HG03439 (cell line): ENCODE data around the gene PGRMC2.
"Not testable (repeated sequence)": the region's sequence is repeated elsewhere in the genome, so short reads cannot be mapped to it uniquely, and the experiment has no call there.

Experiments used
- ATAC-seq: cut with Tn5 transposase; IDR thresholded peaks from one replicate; pipeline ENCODE4 v1.9.1; 2021; ENCODE audit warnings: mild to moderate bottlenecking, moderate library complexity; ENCODE audit not compliant: unreplicated experiment

PGRMC2 gene

GRCh38 chr4:128271551-128271950 is 16.1 kb downstream of the PGRMC2 start:
- no peak for ATAC-seq

GRCh38 chr4:128268970-128269369 is 18.6 kb downstream of the PGRMC2 start:
- no peak for ATAC-seq

GRCh38 chr4:128267745-128268144 is 19.9 kb downstream of the PGRMC2 start:
- no peak for ATAC-seq

GRCh38 chr4:128267171-128267570 is 20.4 kb downstream of the PGRMC2 start:
- not testable (repeated sequence) for ATAC-seq

- not testable (repeated sequence) for ATAC-seq
Measured at GRCh38 chr4:128265550-128265949, 22.1 kb downstream of the PGRMC2 start.

DNA sequence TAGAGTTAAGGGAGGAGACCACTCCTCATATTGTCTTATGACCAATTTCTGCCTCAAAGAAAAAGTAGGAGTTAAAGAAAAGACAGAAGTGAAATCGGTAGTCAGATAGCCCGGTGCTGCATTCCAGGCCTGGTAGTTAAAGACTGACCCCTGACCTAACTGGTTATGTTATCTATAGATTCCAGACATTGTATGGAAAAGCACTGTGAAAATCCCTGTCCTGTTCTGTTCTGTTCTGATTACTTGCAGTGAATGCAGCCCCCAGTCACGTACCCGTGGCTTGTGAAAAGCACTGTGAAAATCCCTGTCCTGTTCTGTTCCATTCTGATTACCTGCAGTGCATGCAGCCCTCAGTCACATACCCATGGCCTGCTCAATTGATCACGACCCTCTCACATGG is 27.7 kb downstream of the PGRMC2 start:
- ATAC-seq = not testable (repeated sequence)

DNA sequence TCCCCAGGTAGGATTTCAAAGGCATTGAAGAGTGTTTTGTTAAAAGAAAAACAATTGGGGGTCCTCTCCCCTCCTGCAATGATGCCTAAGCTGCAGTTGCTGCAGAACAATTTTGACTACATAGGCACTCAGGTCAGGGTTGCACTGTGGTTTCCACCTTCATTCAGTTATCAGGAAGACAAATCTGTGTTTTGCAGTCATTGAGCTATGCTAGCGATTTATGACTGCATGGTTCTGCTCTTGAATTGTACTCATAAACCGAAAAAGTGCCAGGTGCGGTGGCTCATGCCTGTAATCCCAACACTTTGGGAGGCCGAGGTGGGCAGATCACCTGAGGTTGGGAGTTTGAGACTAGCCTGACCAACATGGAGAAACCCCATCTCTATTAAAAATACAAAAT is 29.4 kb downstream of the PGRMC2 start:
- not testable (repeated sequence) for ATAC-seq

DNA sequence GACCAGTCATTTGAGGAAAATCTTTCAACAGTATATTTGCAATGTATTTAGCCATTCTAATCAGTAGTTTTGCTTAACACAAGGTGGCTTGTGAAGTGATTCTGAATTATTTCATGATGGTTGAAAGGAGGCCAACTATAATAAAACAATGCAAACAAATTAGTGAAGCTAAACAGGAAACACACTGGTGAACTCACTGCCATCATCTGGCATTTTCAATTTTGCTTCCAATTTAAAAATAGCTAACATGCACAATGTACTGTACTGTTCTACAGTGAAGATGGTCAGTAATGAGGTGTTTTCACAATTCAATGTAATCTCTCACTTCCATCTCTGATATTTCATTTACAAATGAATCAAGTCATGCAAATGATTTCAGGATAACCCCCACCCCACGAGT is 31.1 kb downstream of the PGRMC2 start:
- ATAC-seq = no peak

DNA sequence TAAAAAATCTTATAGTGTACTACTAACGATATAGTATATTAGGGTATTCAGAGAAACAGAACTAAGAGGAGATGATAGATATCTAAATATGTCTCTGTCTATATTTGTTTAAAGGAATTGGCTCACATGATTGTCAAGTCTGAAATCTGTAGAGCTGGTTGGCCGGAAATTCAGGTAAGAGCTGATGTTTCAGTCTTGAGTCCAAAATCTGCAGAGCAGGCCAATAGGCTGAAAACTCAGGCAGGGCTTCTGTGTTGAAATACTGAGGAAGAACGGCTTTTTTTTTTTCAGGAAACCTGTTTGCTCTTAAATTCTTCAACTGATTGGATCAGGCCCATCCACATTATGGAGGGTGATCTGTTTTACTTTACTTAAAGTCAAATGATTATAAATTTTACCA is 31.7 kb downstream of the PGRMC2 start:
- no peak for ATAC-seq

DNA sequence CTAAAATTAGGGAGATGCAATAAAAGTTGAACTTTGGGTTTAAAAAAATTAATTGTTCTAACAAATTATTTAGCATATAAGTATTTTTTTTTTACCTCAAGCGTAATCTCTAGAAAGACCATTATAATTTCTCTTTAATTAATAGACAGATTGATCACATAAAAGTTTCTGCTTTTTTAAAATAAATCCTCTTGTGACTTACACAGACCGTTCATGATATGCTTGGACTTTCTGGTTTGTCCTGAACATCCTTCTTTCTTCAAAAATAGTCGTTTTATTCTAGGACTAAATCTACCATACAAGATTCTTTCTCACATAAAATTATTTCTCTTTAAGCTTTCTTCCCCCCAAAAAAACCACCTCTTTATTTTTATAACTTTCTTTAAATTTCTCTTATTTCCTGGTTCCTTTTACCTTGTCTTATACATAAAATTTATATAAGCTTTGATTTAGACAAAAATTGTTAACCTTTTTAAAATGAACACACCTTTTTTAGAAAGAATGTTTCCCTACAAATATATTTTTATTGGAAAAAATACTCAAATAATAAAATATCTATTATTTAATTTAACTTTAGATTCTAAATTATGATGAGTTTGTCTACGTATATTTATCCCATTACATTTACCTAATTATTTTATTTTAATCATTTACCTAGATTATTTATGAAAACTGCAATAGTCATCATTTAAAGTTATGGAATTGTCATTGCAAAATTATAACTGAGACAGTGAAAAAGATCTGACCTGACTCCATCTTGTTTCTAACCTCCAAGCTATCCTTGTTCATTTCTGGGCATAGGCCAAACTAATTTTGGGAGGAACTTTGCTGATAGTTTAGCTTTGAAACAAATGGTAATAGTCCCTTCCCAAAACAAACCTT is 37.6 kb downstream of the PGRMC2 start:
- no peak for ATAC-seq

DNA sequence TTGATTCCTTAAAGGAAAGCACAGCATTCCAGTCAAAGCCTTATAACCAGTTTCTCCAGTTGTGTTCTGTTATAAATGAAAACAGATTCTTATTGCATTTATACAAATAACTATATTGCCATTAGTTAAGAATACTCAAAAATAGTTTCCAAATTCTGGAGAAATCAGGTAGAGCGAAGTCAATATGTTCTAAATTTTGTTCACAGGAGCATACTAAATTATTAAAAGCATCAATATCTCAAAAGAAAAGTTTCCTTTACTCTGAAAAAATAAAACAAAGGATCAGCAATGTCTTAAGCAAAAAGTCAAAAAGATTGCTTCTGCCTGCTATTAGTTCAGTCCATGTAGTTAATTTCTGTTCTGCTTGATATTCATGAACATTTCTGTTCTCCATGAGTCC is 39.7 kb downstream of the PGRMC2 start:
- ATAC-seq = no peak

DNA sequence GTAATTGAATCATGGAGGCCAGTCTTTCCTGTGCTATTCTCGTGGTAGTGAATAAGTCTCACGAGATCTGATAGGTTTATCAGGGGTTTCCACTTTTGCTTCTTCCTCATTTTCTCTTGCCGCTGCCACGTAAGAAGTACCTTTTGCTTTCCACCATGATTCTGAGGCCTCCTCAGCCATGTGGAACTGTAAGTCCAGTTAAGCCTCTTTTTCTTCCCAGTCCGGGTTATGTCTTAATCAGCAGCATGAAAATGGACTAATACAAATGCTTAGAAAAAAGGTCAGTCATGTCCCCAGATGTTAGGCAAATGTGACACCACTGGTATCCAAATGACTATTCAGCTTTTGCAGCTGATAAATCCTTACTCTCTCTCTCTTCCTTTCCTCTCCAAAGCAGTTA is 42.2 kb downstream of the PGRMC2 start:
- ATAC-seq = not testable (repeated sequence)

DNA sequence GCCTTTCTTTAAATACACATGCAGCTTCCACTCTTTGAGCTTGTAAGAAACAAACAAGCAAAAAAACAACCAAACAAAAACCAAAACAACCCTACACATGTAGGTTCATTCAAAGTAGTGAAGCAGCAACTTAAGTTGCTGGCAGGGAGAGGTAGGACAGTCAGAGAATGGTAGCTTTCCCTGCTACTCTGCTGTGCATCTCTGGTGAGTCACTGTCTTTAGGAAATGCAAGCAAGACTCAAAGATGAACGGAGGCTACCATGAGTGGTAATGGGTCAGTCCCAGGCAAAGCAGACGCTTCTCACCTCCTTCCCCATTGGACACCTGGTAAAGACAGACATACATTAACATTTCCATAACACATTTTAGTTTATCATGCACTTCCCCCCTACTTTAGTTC is 43.2 kb downstream of the PGRMC2 start:
- no peak for ATAC-seq

DNA sequence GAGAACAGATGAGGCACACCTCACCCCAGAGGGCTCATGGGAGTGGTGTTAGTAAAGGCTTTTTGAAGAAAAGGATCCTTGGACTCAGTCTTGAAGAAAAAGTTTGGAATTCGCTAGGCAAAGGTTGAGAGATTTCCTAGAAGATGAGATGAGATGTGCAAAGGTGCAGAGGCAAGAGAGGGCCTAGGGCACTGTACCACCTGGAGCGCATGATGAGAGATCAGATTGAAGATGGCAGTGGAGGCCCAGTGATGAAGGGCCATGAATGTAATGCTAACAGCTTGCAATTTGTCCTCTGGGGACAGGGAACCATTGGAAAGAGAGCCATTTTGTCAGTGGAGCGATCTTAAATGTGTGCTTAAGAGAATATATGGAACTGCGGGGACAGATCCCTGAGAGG is 45.0 kb downstream of the PGRMC2 start:
- no peak for ATAC-seq

GRCh38 chr4:128241981-128242380 is 45.6 kb downstream of the PGRMC2 start:
- ATAC-seq = no peak

DNA sequence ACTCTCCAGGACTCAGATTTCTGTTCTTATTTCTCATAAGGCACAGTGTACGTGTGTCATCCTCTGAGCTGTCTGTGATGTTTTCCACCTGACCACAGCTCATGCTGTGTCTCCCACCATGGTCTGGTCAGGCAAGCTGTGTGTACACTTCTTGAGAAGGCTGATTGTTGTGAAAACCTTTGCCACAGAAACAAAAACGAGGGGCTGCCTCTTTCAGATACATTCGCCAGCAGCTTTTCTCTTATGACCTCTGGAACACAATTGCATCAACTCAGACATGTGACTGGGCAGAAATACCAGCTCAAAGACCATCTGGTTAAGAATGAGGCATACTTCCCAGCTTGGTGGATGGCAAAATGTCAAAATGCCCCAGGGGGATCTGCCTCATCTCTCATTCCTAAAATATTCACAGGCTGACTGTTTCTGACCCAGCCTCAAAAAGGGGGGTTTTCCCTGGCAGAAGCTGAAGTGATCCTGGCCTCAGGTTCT is 46.1 kb downstream of the PGRMC2 start:
- ATAC-seq = peak; percentile 48

GRCh38 chr4:128241019-128241418 is 46.6 kb downstream of the PGRMC2 start:
- ATAC-seq = peak; percentile 48

DNA sequence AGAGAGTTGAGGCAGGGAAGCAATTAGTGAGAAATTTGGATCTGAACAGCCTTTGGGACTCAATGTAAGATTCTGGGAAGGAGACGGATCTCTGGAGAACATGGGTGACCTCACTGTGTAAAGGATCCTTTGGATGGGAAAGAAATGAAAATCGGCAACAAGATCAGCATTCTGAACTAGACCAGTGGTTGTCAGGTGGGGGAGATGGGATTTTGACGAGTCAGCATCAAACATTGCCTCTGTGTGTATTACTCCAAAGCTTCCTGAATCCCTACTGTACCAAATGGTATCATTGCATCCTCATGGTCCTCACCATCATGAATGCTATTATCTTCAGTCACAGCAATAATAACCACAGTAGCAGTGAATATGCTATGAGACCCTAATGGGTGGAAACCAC is 52.8 kb downstream of the PGRMC2 start:
- no peak for ATAC-seq

GRCh38 chr4:128232719-128233118 is 54.9 kb downstream of the PGRMC2 start:
- no peak for ATAC-seq

- ATAC-seq = no peak
Measured at GRCh38 chr4:128228845-128229795, 58.5 kb downstream of the PGRMC2 start.

DNA sequence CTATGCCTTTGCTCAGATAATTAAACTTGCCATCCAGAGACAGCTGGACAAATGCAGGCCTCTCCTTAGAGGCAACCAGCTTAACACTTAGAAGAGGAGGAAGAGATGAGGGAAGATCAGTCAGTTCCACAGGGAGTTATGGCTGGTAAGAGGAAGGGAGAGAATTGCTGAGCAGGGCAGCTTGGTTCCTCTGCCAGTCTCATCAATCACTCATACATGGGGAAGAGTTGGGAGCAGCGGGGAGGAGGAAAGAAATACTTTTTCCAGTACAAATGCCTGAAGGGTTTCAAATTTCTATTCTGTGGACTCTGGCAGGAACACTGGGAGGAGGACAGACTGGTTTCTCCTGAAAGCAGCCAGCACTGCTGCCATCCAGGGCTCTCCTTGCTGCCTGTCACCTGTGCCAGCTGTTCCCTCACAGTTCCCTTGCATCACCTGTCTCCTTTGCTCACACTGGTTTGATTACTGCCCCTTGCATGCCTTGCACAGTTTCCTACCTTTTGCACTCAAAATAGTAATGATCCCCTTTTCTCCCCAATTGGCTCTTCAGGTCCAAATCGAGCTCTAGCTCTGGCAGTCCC is 59.5 kb downstream of the PGRMC2 start:
- ATAC-seq = no peak
